Measurements from ENCODE around the gene ZC3H8.

DNA sequence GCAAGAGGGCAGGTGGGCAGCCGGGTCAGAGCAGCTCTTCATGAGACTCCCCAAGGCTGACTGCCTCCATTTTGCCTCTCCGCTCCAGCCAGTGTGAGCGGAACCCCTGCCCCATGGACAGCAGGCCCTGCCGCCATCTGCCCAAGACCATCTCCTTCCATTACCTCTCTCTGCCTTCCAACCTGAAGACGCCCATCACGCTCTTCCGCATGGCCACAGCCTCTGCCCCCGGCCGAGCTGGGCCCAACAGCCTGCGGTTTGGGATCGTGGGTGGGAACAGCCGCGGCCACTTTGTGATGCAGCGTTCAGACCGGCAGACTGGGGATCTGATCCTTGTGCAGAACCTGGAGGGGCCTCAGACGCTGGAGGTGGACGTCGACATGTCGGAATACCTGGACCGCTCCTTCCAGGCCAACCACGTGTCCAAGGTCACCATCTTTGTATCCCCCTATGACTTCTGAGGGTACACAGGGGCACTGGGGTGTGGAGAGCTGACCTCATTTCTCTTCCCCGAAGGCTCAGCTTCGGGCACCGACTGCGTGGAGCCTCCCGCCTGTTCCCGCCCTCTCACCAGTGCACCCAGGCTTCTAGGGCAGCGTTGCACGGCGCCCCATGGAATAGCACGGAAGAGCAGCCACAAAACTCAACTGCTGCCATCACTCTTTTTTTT is 67.7 kb downstream of the ZC3H8 start:
- TF ChIP-seq CTCF (IDR thresholded peaks at IDR 0.05) = no peak
- TF ChIP-seq REST (IDR thresholded peaks at IDR 0.05) = no peak
- TF ChIP-seq POLR2A (IDR thresholded peaks at IDR 0.05; ENCODE audit: low read length) = no peak
- no peak for TF ChIP-seq CHD4 (IDR thresholded peaks at IDR 0.05; ENCODE audit: borderline replicate concordance)
- no peak for TF ChIP-seq HDAC2 (IDR thresholded peaks at IDR 0.05)
- TF ChIP-seq TP53 (CRISPR knock-in tag; IDR thresholded peaks at IDR 0.05) = no peak
- TF ChIP-seq MYC (IDR thresholded peaks at IDR 0.05; ENCODE audit: borderline replicate concordance, low read length) = no peak
- no peak for TF ChIP-seq ESRRA (IDR thresholded peaks at IDR 0.05; ENCODE audit: borderline replicate concordance, low read length)
- no peak for TF ChIP-seq NR3C1 (IDR thresholded peaks at IDR 0.05)
- TF ChIP-seq PHF8 (IDR thresholded peaks at IDR 0.05; ENCODE audit: borderline replicate concordance, low read depth) = no peak
- TF ChIP-seq RCOR1 (IDR thresholded peaks at IDR 0.05; ENCODE audit: low read depth, low read length) = no peak
- TF ChIP-seq JUN (IDR thresholded peaks at IDR 0.05) = no peak
- no peak for TF ChIP-seq RFX5 (IDR thresholded peaks at IDR 0.05)
- TF ChIP-seq BHLHE40 (IDR thresholded peaks at IDR 0.05; ENCODE audit: low read depth, low read length) = no peak

All from A549 (cell line).